TTC549 (cell line): ENCODE results near the gene MAP1A.
"Not testable (repeated sequence)": the region's sequence is repeated elsewhere in the genome, so short reads cannot be mapped to it uniquely, and the experiment has no call there.

ENCODE experiments used
- FAIRE-seq: peaks from 2 replicates; lab custom pipeline; 2012; peaks lifted over from hg19 to GRCh38; lab: Jason Lieb, UNC

MAP1A gene

GRCh38 chr15:43529587-43530345 is 12.4 kb downstream of the MAP1A start:
- no peak for FAIRE-seq

GRCh38 chr15:43531018-43531670 is 13.7 kb downstream of the MAP1A start:
- FAIRE-seq, result no peak

- not testable (repeated sequence) for FAIRE-seq
Observed at GRCh38 chr15:43532826-43533225, 15.4 kb downstream of the MAP1A start.

GRCh38 chr15:43534897-43535296 is 17.5 kb downstream of the MAP1A start:
- FAIRE-seq, result no peak

GRCh38 chr15:43538091-43538490 is 20.7 kb downstream of the MAP1A start:
- no peak for FAIRE-seq

- no peak for FAIRE-seq
Observed at GRCh38 chr15:43541785-43542184, 24.4 kb downstream of the MAP1A start.

- FAIRE-seq, result no peak
Observed at GRCh38 chr15:43544266-43544665, 26.9 kb downstream of the MAP1A start.

- no peak for FAIRE-seq
Observed at GRCh38 chr15:43545426-43545825, 28.0 kb downstream of the MAP1A start.

- FAIRE-seq, result no peak
Observed at GRCh38 chr15:43547539-43547938, 30.1 kb downstream of the MAP1A start.

- FAIRE-seq, result no peak
Observed at GRCh38 chr15:43550527-43551363, 33.3 kb downstream of the MAP1A start.

GRCh38 chr15:43552256-43552655 is 34.8 kb downstream of the MAP1A start:
- no peak for FAIRE-seq

- FAIRE-seq, result no peak
Observed at GRCh38 chr15:43552986-43553385, 35.6 kb downstream of the MAP1A start.

GRCh38 chr15:43562753-43563152 is 45.3 kb downstream of the MAP1A start:
- FAIRE-seq, result not testable (repeated sequence)

- FAIRE-seq, result not testable (repeated sequence)
Observed at GRCh38 chr15:43563793-43564192, 46.4 kb downstream of the MAP1A start.

- FAIRE-seq, result not testable (repeated sequence)
Observed at GRCh38 chr15:43566615-43567014, 49.2 kb downstream of the MAP1A start.

GRCh38 chr15:43574607-43575006 is 57.2 kb downstream of the MAP1A start:
- not testable (repeated sequence) for FAIRE-seq
